T-helper 1 cell treated with Interleukin-12 subunit alpha and Interleukin-12 subunit beta and Interleukin-4 antibody, amounts not matched to agents 30 ng/mL and 1 ng/mL, for 36 hours (primary cell): Measurements from ENCODE around the gene HERPUD1. TPM values are rescaled to one million over a fixed set of nuclear protein-coding genes. Genes with fewer than 3 reads are reported as not detected.
"Not testable (repeated sequence)": the region's sequence is repeated elsewhere in the genome, so short reads cannot be mapped to it uniquely, and the experiment has no call there.

ENCODE experiments used
- intact Hi-C: fragments of 100-400 bp; cut with micrococcal nuclease; formaldehyde crosslinking; loops from one replicate; pipeline ENCODE4 v1.15.1; 2024
- total RNA-seq: library from RNA; stranded (reverse); gene quantifications from 2 replicates; pipeline ENCODE4 v1.2.3, GENCODE V29; 2022

Gene HERPUD1
- total RNA-seq, 1 donor from 2014 or later: 194 TPM

DNA sequence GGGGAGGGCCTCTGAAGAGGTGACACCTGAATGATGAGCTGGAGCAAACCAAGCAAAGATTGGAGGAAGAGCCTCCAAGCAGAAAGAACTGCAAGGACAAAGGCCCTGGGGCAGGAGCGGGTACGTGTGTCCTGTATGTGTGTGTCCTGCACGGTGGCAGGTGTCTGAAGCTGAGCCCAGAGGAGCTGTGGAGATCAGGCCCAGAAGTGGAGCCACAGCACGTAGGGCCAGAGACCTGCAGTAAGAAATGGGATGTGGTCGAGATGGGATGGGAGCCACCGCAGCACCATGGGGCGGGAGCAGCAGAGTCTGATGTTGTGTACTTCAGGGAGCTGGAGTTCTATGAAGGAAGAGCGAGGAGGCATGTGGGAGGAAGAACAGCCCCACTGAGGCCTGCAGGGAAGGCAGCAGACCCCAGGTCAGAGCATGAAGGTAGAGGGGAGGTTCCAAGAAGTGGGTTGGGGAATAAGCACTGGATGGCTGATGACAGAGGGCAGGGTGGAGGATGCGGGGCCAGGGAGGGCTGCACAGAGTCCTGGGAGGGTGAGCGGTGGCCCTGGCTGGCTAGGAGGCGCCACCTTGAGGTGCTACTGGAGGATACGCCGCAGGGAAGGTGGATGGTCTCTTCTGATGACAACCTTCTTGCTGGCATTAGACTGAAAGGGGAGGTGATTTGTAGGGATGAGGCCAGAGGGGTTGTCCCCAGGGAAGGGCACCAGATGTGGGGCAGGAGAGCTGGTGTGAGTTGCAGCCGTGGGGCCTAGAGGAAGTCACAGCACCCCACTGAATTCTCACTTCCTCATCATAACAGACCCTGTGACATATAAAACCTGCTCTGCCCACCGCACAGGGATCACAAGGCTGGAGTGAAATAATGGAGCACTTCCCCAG is 19.2 kb downstream of the HERPUD1 start:
- intact Hi-C loops: loop anchor here (1.0 kb wide), 2 partner anchors 84 to 158 kb away; no protein-coding TSS in a partner anchor

DNA sequence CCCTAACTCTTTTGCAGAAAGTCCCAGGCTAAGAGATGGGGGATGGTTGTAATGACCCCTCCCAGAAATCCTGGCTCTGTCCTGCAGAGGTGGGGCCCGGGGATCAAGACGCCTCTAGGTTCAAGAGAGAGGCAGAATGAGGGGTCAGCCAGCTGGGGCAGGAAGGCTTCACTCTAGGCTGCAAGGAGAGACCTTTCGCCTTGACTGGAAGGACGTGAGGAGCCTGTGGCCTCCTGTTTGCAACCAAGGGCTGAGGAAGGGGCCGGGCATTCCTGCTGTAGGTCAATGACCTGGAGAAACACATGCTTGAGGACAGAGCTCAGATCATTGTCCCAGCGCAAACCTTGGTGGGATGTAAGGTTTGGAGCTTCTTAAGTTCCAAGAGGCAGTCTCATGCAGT is 21.1 kb downstream of the HERPUD1 start:
- intact Hi-C loops: no loop called here

GRCh38 chr16:56956076-56956475 is 24.1 kb downstream of the HERPUD1 start:
- intact Hi-C loops: no loop called here

DNA sequence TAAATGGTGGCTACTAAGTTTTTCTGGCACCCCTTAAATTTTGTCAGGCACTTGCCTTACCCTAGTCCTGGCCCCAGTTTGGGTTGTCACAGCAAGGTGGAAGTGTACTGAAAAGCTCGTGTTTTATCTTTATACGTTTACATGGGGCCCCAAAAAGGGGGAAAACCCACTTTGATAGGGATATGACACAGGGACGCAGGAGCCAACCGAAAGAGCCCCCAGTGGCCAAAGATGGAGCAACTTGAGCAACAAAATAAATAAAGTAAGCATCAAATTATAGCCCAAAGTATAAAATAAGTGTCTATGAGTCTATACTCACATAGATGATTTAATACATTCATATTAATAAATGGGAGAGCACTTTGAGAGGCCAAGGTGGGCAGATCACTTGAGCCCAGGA is 24.8 kb downstream of the HERPUD1 start:
- intact Hi-C loops: no loop called here

DNA sequence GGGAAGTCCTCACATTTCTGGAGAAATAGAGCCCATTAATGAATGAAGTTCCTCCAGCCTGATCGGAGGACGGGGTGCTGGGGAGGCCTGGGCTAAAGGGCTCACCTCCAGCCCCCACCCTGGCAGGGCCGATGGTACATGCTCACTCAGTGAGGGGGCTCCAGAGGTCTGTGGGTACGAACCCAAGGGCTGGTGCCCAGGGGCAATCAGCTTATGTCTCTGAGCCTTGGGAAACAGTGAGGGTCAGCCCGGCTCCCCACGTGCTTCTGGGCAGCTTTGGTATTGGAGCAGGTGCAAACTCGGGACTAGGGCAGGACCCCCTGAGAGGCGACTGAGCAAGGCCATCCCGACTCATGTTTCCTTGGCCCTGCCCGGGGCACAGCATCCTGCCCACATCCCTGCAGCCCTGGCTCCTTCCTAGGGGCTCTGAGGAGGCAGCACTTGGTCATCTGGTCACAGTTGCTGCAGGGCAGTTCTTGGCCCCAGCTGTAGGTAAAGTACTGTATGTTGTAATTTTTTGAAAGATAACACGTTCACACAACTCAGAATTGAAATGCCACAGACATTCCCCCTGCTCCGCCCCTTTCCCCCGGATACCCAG is 28.8 kb downstream of the HERPUD1 start:
- intact Hi-C loops: no loop called here

DNA sequence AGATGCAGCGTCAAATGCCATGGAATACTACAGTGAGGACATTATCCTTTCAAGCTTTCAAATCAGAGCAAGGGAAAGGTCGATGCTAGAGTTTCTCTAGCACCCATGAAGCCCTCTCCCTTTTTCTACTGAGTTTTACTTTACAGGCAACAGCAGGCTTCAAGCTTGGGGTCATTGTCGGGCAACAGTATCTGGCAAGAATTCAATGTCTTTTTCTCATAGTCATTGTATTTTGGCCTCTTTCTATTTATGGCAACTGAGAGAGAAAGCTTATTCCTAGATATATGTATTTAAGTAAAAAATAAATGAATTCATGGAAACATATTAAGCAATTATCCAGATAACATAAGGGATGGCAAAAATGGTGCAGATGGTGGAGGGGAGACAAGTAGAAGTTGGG is 29.4 kb downstream of the HERPUD1 start:
- intact Hi-C loops: no loop called here

- intact Hi-C loops: no loop called here
Measured at GRCh38 chr16:56961851-56962281, 29.9 kb downstream of the HERPUD1 start, which contains the start of gene CETP. CETP (plus strand) TSS chr16:56961950; CDS start chr16:56961980, 30 bp downstream.

DNA sequence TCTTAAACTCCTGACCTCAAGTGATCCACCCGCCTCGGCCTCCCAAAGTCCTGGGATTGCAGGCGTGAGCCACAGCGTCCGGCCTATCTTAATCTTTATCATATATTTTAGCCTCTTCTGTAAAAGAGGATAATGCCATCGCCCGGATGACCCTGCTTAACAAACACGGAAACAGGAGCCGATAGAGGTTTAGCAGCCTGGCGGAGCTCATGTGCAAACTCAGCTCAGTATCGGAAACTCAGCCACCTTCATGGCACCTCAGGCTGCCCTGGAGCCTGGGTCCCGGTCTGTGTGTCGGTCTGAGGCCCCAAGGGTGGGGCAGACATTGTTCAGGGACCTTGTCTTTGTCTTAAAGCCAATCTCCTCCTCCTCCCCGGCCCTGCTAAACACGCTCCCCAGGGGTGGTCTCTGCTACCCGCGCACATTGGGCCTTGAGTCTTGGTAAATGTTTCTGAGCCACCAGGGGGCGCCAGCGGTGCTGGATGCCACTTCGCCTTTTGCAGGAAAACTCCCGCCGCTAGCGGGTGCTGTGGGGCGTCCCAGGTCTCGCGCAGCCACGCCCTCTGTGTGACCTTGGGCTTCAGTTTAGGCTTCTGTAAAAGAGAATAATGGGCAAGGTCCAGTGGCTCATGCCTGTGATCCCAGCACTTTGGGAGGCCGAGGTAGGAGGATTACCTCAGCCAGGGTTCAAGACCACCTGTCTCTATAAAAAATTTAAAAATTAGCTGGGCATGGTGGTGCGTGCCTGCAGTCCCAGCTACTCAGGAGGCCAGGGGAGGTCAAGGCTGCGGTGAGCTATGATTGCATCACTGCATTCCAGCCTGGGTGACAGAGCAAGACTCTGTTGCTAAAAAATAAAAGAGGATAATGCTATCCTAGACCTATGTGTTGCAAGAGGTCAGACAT is 32.6 kb downstream of the HERPUD1 start:
- intact Hi-C loops: loop anchor here (1.0 to 2.0 kb wide), 6 partner anchors 25 to 204 kb away; partner anchors contain the start of gene NLRC5

DNA sequence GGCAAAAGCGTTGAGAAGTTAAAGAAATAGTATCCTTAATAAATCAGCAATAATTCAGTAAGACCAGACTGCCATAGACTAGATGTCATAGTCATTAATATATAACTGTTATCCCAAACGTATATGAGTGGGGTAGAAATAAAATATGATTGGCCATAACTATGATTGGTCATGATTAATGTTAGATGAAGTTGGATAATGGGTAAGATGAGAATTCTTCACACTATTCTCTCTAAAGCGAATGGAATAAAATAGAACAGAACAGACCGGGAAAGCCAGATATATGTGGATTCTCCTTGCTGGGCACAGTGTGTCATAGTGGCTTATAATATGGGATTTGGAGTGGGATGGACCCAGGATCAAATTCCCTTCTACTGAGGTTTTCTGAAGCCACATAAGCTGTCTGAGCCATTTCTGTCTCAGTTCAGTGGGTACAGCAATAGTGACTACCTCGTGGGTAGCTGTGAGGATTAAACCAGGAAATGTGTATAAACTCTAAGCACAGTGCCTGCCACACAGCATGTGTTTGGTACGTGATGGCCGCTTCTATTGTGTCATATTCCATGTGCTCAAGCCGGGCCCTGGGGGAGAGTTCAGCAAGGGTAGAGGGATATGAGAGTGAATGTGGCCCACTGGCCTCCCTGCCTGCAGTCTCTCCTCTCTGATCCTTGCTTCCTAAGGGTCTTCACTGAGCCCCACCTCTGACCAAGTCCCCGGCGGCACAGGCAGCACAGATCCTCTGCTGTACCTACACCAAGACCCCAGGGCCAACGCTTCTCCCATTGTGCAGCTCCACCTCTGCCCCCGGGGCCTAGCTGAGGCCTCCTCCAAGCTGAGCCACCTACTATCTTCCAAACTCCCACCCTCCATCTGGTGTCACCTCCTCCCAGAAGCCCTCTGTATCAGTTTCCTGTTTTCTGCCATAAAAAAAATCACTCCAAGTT is 33.5 kb downstream of the HERPUD1 start:
- intact Hi-C loops: loop anchor here (2.0 kb wide), 1 partner anchor 27 kb away; no protein-coding TSS in a partner anchor

DNA sequence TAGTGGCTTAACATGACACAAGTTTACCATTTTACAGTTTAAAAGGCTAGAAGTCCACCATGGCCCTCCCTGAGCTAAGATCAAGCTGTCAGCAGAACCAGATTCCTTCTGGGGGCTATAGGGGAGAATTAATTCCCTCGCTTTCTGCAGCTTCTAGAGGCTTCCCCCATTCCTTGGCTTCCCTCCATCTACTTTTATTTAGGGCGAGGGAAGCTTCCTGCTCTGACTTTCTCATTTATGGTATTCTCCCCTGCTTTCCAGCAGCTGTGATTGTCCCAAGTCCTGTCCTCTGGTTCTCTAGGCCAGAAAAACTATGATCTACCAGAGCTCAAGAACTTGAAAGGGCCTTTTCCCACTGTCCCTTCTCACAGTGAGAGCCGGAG is 34.1 kb downstream of the HERPUD1 start:
- intact Hi-C loops: no loop called here

- intact Hi-C loops: no loop called here
Measured at GRCh38 chr16:56967733-56968132, 35.8 kb downstream of the HERPUD1 start.

DNA sequence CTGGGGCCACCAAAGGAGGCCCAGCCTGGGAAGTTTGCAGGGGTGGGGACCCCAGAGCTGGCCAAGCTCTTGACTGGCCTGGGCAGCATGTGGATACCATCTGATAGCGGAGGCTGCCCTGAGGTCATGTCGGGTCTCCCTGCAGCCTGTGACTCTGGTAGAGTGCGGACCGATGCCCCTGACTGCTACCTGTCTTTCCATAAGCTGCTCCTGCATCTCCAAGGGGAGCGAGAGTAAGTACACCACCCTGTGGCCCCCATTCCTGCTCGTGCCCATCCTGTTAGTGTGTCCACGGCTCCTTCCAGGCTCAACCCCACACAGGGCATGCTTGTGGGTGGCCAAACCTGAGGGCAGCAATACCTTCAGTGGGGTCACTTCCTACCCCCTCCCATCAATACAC is 37.8 kb downstream of the HERPUD1 start:
- intact Hi-C loops: no loop called here

DNA sequence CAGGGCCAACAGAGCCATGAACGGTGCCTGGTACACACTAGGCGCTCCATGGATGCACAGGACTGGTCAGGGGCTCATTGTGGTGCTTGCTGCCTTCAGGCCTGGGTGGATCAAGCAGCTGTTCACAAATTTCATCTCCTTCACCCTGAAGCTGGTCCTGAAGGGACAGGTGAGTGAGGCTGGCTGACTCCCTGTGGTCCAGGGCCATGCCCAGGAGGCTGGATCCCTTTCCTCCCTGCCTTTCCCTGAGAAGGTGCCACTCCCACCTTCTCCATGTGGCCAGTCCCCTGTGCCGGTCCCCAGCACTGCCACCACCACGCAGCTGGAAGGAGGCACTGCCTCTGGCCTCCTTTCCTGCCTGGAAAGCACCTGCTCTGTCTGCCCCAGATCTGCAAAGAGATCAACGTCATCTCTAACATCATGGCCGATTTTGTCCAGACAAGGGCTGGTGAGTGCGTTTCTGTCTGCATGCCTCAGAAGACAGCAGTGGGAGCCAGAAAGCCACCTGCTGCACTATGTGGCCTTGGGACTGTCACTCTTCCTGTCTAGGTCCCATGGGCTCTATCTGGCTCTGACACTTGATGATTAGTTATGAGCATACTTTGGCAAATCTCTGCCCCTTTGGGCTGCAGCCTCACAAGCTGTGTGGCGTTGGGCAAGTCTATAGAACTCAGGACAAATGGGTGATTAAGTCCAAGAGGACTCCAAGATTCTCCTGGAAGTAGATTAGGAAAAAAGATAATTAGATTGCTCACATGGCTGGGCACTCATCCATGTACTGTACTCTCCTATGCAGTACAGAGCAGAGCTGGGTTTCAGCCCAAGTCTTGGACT is 39.2 kb downstream of the HERPUD1 start:
- intact Hi-C loops: no loop called here

DNA sequence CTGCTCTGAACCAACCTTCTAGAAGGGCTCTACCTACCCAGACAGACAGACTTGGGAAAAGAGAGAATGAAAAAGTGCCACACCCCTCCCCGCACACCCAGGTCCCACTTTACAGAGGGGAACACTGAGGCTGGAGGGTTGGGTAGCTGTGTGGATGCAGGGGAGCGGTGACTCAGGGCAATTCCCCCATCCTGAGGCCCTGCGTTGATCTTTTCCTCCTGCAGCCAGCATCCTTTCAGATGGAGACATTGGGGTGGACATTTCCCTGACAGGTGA is 39.8 kb downstream of the HERPUD1 start:
- intact Hi-C loops: no loop called here

- intact Hi-C loops: no loop called here
Measured at GRCh38 chr16:56972403-56973293, 40.7 kb downstream of the HERPUD1 start.

- intact Hi-C loops: no loop called here
Measured at GRCh38 chr16:56973294-56973689, 41.4 kb downstream of the HERPUD1 start.

DNA sequence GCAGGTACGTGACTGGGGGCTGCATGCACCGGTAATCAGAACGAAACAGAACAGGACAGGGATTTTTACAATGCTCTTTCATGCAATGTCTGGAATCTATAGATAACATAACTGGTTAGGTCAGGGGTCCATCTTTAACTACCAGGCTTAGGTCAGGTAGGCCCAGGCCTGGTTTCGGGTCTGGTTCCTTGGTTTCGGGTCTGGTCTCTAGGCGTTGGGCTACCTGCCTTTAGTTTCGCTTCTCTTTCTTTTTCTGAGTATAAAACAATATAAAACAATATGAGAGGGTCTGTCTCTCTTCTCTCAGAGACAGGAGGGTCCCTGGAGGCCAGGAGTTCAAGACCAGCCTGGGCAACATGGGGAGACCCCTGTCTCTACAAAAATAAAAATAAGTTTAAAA is 42.0 kb downstream of the HERPUD1 start:
- intact Hi-C loops: not testable (repeated sequence)

GRCh38 chr16:56974549-56975300 is 42.8 kb downstream of the HERPUD1 start:
- intact Hi-C loops: no loop called here
